Ovary (tissue), 1 donor: ENCODE results near the gene ZNF740.

Source experiments
- EP300 ChIP-seq: sonication (generic); formaldehyde crosslinking; IDR thresholded peaks from one replicate; pipeline ENCODE4 v1.6.1; 2017; ENCODE audit warnings: antibody characterized with exemption
- POLR2A ChIP-seq: fragments of 450-650 bp; IDR thresholded peaks from one replicate; pipeline ENCODE4 v1.6.1; 2017; ENCODE audit warnings: antibody characterized with exemption, mild to moderate bottlenecking, moderate library complexity

DNA sequence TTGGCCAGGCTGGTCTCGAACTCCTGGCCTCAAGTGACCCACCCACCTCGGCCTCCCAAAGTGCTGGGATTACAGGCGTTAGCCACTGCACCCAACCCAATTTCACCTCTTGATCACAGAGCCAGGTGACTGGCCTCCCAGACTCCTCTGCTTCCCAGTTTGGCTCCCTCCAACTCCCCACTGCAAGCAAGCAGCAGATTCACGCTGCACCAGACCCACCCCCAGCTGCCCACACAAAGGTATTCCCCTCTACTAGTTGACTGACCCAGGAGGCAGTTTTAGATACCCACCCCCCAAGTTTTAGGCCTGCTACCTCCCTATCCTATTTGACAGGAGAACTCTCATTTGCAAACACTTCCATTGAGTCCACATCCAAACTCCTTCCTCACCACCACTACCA is 46.3 kb downstream of the ZNF740 start:
- TF ChIP-seq EP300 (no peak), POLR2A (no peak)
